GM18520 (cell line): Measurements from ENCODE around the gene ISL1.

Experiments
- ATAC-seq: cut with Tn5 transposase; IDR thresholded peaks from one replicate; pipeline ENCODE4 v1.9.1; 2021; ENCODE audit not compliant: unreplicated experiment

The ISL1 gene

DNA sequence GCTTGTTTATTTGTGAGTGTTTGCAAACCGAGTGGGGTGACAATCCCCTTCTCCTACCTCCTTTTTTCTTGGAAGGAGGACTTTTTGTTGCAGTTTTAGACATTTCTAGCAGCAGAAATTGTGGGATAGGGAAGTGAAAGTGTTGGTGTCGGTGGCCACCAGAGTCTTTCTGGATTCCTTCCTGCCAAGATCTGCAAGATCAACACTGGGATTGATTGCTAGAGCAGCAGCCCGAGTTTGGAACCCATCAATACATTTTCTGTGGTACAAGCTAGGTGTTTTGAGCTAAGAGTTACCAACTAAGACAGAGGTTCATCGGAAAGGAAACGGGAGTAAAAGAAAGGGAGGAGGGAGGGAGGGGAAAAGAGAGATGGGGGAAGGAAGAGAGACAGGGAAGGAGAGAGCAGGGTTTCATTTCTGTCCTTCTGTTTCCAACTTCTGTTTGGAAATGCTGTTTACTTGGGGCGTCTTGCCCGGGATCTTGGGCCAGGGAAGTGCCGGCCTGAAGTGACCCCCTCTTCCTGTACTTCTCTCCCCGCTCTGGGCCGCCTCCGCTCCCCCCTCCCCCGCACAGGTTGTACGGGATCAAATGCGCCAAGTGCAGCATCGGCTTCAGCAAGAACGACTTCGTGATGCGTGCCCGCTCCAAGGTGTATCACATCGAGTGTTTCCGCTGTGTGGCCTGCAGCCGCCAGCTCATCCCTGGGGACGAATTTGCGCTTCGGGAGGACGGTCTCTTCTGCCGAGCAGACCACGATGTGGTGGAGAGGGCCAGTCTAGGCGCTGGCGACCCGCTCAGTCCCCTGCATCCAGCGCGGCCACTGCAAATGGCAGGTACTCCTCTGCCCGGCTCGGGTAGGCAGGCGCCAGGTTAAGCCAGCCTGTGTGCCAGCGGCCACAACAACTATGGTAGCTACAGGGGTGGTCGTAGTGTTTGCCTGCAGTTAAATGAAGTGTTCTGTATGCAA lies 4.0 kb downstream of the ISL1 start:
- ATAC-seq, result no peak

DNA sequence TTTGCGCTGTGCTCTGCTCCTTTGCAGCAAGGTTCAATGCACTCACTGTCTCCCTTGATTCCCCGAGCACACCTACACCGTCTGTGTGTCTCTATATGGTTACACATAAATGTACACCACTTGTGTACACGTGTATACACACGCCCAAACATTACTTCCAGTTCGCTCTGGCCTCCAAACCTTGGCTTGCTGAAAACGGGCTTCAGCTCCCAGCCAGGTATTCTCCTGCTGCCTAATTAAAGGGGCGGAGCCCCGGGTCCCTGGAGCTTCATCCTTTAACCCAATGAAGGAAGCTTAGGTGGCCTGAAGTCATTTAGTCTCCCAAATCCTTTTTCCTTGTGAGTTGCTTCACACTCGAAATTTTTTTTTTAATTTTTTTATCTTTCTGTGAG lies 4.6 kb downstream of the ISL1 start:
- no peak for ATAC-seq

DNA sequence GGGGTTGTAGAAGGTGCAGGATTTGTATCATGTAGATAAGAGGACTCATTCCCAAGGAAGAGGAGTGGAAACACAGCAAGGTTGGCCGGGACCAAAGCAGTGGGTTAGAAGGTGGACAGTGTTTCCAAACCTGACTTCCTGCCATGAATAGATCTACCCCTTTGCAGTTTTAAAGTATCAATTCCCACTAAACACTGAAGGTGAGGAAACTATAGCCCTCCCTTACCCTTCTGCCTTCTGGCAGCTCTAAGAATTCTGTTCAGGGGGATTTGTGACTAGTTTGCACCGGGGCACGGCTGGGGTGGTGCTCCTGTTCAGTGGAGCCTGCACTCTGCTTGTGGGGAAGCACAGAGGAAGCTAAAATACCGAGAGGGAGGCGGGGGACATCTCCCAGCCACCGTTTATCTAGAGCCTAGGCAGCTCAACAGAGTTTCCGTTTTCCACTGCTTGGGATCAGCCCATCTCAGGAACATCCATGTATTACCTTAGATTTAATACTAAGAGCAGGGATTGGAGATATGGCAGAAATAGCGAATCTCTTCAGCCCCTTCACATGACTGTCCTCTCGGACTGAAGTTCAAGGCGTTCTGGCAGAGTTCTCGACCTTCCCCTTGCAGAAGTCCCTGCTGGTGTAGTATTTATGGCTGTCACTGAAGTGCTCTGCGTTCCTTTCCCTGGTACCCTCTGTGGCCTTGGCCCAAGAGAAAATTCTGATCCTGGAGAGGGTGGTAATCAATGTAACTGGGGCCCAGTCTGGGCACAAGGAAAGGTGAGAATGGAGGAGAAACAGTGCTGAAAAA lies 5.4 kb downstream of the ISL1 start:
- ATAC-seq, result no peak

DNA sequence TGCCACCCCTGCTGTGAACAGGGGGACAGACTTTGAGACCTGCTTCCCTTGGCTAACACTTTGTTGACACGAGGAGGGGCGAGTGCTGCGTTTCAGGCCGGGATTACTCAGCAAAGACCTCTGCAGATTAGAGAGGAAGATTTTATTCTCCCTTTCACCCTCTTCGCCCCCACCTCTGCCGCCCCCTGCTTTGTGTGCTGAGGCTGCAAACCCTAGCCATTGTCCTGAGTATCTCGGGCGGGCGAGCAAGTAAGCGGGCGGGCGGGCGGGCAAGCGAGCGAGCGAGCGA lies 6.0 kb downstream of the ISL1 start:
- ATAC-seq, result no peak

DNA sequence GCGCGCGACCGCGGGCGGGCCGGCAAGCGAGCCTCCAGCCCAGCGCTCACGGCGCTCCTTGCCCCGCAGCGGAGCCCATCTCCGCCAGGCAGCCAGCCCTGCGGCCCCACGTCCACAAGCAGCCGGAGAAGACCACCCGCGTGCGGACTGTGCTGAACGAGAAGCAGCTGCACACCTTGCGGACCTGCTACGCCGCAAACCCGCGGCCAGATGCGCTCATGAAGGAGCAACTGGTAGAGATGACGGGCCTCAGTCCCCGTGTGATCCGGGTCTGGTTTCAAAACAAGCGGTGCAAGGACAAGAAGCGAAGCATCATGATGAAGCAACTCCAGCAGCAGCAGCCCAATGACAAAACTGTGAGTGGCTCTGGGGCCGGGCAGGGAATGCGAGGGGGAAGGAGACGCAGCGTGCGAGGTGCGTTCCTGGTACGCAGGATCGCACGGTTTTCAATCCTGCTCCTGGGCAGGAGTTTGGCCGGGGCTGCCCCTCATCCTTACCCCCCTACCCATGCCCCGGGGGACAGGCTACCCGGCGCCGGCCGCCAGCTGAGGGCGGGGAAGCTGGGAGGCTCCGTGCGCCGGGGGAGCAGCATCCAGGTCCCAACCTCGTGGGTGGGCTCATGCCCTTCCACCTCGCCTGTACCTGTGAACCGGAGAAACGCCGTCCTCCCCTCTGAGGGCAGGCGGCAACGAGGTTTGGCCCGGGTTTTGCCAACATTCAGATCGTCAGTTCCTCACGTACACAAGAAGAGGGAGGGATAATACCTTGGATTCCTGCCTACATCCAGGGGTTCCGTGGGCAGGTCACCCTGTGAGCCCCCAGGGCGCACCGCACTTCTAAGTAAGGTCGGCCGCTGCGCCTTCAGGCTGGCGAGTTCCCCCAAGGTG lies 6.6 kb downstream of the ISL1 start:
- ATAC-seq, result no peak

DNA sequence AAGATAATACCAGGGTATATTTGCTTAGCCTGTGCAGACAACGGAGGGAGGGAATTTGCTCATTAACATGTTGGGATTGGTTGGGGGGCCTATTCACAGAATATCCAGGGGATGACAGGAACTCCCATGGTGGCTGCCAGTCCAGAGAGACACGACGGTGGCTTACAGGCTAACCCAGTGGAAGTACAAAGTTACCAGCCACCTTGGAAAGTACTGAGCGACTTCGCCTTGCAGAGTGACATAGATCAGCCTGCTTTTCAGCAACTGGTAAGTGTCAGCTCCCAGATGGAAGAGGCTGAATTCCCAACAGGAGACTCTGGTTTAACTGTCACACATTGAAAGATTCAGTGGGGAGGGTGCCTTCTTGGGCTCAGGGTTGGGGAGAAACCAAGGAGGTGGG lies 7.9 kb downstream of the ISL1 start:
- no peak for ATAC-seq

DNA sequence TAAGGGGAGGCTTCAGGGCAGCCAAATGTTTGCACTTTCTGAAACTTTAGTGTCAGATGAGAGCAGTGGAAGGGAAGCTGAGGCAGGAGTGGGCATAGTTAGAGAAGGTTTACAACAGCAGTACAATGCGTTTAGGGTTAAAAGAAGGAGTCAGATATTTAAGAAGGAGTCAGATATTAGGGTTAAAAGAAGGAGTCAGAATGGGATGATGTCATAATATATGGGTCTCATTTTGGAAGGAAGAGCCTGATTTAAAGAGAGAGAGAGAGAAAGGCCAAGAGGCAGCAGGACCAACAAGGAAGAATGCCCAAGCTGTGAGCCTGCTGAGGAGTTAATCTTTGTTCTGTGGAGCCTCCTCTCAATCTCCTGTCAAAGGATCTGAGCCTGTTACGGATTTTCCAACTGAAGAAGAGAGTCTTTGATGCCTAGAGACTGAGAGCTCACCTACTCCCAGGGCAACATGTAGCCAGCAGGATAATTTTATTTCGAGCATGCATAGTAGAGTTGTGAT lies 9.5 kb downstream of the ISL1 start:
- no peak for ATAC-seq

DNA sequence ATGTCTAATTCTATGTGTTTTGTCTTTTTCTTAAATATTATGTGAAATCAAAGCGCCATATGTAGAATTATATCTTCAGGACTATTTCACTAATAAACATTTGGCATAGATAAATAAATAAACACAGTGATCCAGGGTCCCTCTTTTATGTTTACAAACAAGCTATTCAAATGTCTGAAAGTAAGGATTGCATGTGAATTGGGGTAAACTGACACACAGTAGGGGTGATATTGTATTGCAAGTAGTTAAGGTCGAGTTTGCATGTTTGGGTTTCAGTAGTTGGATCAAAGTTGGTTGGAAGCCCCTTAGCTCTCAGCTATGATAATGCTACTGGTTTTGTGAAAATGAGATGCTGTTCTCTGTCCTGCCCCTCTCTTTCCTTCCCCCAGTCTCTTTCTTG lies 11.4 kb downstream of the ISL1 start:
- no peak for ATAC-seq

DNA sequence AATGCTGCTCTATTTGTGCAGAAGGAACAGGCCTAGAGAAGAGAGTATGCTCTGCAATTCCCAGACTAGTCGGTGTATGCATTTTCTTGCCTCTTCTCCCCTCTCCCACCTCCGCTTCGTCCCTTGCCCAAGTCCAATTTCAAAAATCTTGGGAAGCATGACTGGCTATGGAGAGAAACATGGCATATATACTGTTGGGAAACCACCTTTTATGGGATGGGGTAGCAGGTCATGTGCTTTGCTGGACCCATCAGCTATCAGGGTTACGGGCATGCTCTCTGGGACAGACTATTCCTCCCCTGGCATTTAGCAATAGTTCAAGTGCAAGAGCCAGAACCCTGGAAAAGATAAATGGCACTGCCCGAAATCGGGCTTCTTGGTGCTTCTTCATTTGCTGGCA lies 12.0 kb downstream of the ISL1 start:
- no peak for ATAC-seq

DNA sequence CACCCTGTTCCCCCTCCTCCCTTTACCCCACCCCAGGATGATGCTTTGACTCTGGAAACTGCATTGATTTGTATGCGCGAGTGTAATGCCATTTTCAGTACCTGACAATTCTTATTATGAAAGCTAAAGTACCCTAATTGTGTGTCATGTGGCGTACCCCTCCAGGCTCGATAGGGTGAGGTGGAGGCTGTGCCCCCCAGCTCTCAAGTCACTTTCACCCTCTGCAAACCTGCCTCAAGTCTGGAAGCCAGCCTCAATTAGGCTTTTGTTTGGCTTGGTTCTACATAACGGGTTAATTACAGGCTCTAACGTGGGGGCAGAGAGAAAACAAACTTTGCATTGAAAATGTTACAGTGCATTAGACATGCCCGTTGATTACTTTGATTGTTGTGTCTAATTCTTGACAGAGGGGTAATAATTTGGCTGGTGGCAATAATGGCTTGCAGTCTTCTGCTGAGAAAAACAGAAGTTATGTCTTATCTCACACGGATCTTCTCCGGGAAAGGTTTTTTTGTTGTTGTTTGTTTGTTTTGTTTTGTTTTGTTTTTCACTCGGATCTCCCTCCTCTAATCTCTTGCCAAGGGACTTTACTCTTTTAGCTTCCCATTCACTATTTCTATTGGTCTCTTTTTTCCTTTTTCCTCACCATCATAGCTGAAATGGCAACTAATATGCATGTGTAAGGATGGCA lies 12.6 kb downstream of the ISL1 start:
- no peak for ATAC-seq

DNA sequence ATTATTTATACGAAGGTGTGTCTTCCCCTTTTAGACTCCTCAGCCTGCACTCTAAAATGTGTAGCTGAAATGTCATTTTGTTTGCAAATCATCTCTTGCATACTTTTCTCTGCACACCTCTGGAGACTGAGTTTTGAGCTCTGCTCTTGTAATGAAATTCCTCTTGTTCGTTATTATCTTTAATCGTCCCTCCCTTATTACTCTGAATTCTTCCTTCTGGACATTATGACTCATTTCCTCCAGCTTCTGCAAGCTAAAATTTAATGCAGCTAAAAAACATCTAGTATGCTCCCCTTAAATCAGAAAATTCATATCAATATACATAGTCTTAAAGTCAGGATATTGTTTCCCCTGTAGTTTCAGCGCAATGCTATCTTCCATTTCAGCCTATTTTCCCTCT lies 13.5 kb downstream of the ISL1 start:
- ATAC-seq, result no peak

DNA sequence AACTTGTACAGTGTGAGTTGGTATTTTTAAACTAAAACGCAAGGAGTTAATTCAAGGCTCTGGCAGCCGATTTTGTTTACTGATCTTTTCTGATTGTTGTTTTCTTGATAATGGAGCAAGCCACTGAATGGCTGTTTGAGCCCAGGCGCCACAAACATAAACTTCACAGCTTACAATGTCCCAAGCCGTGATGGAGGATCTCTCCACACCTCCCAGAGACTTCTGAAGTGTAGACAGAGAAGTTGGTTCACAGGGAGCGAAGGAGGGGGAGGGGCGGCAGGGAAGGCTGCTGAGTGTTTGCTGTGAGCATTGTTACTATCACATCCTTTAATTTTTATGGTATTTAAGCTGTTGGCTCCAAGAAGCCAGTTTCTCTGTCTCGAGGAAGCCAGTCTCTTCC lies 14.7 kb downstream of the ISL1 start:
- no peak for ATAC-seq

DNA sequence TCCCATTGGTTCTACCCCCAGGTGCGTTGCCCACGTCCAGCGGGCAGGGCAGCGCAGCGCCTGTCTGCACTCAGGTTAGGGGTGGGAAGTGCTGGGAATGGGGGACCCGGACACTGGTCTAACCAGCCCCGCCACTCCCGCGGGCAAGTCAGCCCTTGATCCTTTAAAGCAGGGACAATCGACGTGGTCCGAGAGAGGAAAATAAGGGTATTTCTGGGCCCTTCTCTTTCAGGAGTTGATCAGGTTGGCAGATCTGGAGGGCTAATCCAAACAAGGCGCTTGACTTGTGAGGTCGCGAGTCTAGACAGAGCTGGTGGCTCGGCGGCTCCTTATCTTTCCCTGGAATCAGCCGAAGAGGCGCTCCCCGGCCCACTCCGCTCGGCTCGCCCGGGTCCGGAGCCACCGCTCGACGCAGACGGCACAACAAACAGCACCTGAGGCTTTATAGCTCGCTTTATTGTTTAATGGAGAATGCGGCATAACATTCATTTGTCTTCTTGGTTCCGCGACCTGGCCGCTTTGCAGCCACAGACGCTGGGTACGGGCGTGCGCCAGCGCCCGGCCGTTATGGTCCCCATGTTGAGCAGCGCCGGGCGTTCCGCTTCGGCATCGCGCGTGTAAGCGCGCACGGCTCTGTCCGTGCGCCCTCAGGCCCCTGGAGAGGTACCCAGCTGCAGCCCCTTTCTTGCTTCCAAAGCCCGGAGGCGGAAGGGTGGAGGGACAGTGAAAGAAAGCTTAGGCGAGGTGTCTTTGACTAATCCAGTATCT lies 15.8 kb downstream of the ISL1 start:
- ATAC-seq, result no peak

DNA sequence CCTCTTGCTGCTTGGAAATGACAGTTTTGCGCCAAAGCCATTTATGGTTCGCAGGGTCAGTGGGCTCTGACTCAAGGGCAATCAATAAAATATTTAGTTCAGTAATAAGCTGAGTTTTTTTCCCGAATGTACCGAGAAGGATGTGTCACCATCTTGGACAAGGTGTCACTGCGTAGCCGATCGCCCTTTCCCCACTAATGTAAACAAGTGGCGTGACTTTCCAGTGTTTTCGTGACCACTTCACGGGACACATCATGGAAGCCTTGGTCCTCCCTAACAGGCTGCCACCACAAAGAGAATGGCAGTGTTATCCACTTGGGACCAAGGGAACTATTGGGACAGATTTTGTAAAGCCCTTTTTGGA lies 16.4 kb downstream of the ISL1 start:
- ATAC-seq, result no peak

DNA sequence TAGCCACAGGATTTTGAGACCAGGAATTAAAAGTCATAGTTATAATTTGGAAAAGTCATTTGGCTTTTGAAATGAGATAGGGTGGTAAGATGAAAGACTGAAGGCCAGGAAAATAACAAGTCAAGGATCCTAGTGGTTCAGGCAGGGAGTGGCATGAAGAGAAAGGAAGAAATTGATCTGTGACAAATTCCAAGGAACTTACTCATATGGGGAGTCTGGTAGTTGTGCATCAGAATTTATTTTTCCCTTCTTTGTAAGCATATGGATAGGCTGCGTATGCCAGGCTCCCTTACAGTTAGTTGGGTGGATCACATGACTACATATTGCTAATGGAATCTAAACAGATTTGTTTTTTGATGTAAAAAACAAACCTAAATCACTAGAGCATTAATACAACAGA lies 21.0 kb downstream of the ISL1 start:
- ATAC-seq, result no peak

DNA sequence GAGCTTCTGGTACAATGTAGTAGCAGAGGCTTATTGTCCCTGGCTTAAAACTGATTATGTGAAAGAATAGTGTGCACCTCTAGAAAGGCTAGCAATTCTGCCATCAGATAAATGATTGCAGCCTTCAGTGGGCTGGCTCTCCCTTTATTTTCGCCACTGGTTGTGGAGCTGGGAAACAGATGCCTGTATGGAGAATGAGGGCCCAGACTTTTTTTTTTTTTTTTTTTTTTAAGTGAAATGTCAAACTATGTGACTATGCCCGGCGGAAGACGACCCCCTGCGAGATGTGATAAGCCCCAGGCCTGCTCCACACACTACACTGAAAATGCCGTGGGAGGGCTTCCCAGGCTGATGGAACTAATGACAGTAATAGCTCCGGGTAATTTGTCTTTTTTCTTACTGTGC lies 28.7 kb downstream of the ISL1 start:
- ATAC-seq, result no peak

DNA sequence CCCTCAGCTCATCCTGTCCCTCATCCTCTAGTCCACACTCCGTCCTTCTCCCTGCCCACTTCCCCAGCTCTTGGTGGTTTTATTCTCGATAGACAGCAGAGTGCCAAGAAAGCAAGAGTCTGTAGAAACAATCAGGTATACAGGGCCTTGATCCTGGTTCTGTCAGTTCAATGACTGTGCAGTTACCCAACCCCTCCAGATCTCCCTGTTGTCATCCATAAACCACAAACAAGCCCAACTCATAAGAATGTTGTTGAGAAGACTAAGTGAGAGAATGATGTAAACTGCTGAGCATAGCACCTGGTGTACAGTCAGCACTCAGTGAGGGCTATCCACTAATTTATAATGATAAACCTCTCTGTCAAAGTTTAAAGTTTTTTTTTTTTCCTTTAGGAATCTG lies 31.3 kb downstream of the ISL1 start:
- ATAC-seq, result no peak

DNA sequence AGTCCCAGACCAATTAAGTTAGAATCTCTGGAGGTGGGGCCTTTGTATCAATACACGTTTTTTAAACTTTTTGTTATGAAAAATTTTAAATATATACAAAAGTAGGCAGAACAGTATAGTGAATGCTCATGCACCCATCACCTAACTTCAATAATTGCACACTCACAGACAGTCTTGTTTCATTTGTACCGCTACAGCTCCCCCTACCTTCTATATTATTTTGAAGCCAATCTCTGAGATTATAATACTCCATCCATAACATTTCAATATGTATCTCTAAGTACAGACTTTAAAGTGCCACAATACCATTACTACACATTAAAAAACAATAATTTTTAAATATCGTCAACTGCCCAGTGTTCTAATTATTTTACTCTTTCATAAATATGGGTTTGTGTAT lies 32.9 kb downstream of the ISL1 start:
- ATAC-seq, result no peak

DNA sequence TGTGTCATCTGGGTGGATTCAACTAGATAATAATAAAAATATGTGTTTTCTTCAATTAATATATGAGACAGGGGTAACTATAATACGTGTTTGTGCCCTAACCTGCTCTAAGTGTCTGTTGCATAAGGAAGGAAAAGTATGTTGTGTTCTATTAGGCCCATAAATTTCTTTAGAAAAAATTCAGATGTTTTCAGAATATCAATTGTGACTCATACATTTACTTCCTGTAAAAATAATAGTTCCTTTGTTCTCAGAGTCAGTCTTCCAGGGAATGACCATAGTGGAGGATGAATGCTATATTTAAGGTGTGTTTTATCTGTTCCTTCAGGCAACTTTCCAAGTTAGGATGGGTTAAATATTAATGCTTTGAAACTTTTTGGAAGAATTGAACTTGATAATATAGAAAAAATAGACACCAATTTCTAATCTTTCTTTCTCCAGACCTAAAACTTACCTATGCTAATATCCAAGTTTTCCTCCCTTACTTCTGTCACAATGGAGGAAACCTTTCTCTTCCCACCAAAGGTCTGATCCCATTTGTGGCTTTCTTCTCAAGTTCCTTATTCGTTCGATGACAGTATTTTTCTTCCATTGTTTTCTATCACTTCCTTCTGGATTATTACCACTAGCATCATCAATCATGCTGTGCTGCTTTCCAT lies 49.9 kb downstream of the ISL1 start:
- ATAC-seq, result no peak
